Nephron progenitor cell (in vitro differentiated cells): ENCODE measurements around the gene TTR.

ENCODE experiments used
- DNase-seq: peaks from one replicate; pipeline ENCODE4 v3.0.0; 2021
- H3K27ac Mint-ChIP-seq: 2 replicates; pipeline ENCODE4 v1.8.0; 2021; ENCODE audit warnings: mild to moderate bottlenecking, moderate library complexity, mixed read lengths
- H3K27me3 Mint-ChIP-seq: 2 replicates; pipeline ENCODE4 v1.8.0; 2021; ENCODE audit warnings: mild to moderate bottlenecking, low read depth, mixed read lengths; ENCODE audit not compliant: poor library complexity
- H3K36me3 Mint-ChIP-seq: 2 replicates; pipeline ENCODE4 v1.8.0; 2021; ENCODE audit warnings: low read depth, mixed read lengths
- H3K4me1 Mint-ChIP-seq: 2 replicates; pipeline ENCODE4 v1.8.0; 2021; ENCODE audit warnings: mixed read lengths
- H3K4me3 Mint-ChIP-seq: 2 replicates; pipeline ENCODE4 v1.8.0; 2021; ENCODE audit warnings: mild to moderate bottlenecking, moderate library complexity, mixed read lengths
- H3K9me3 Mint-ChIP-seq: 2 replicates; pipeline ENCODE4 v1.8.0; 2021; ENCODE audit warnings: mild to moderate bottlenecking, moderate library complexity, mixed read lengths
- CTCF ChIP-seq: fragments of 200-600 bp; sonication (generic); IDR thresholded peaks from 2 replicates; pipeline ENCODE4 v1.5.0; 2021; ENCODE audit warnings: antibody characterized with exemption

The TTR gene

GRCh38 chr18:31574359-31574758 lies 17.3 kb upstream of the TTR start:
- no peaks in the 10 kb centered on the region for H3K36me3 Mint-ChIP-seq
- no peak overlapping the region for H3K27ac Mint-ChIP-seq
- peaks cover 11% of the 10 kb centered on the region for H3K27me3 Mint-ChIP-seq
- DNase-seq, result no peak
- no peak for TF ChIP-seq CTCF
- no peaks in the 10 kb centered on the region for H3K9me3 Mint-ChIP-seq
- no peaks in the 10 kb centered on the region for H3K4me1 Mint-ChIP-seq
- H3K4me3 Mint-ChIP-seq, result no peak overlapping the region

GRCh38 chr18:31575515-31576257 lies 16.0 kb upstream of the TTR start:
- Mint-ChIP-seq H3K36me3 (no peaks in the 10 kb centered on the region), H3K4me1 (no peaks in the 10 kb centered on the region), H3K9me3 (no peaks in the 10 kb centered on the region), H3K27me3 (peaks cover 11% of the 10 kb centered on the region), H3K4me3 (no peak overlapping the region), H3K27ac (peak overlapping the region; percentile 6)
- no peak for DNase-seq
- TF ChIP-seq CTCF, result no peak

- no peak for DNase-seq
- Mint-ChIP-seq H3K27ac (no peak overlapping the region), H3K9me3 (no peaks in the 10 kb centered on the region), H3K4me3 (no peak overlapping the region), H3K36me3 (no peaks in the 10 kb centered on the region), H3K27me3 (peaks cover 11% of the 10 kb centered on the region), H3K4me1 (no peaks in the 10 kb centered on the region)
- TF ChIP-seq CTCF, result no peak
Measured at GRCh38 chr18:31576670-31577069, 15.0 kb upstream of the TTR start.

- Mint-ChIP-seq H3K36me3 (no peaks in the 10 kb centered on the region), H3K4me3 (no peak overlapping the region), H3K27me3 (peaks cover 11% of the 10 kb centered on the region), H3K27ac (no peak overlapping the region), H3K9me3 (no peaks in the 10 kb centered on the region), H3K4me1 (no peaks in the 10 kb centered on the region)
- TF ChIP-seq CTCF, result no peak
- no peak for DNase-seq
Measured at GRCh38 chr18:31577195-31577594, 14.5 kb upstream of the TTR start.

- Mint-ChIP-seq H3K4me1 (no peaks in the 10 kb centered on the region), H3K36me3 (no peaks in the 10 kb centered on the region), H3K27me3 (peaks cover 6% of the 10 kb centered on the region), H3K9me3 (no peaks in the 10 kb centered on the region), H3K4me3 (no peak overlapping the region), H3K27ac (peak overlapping the region; percentile 12)
- TF ChIP-seq CTCF, result no peak
- no peak for DNase-seq
Measured at GRCh38 chr18:31578126-31578525, 13.6 kb upstream of the TTR start.

- no peak overlapping the region for H3K4me3 Mint-ChIP-seq
- no peak for TF ChIP-seq CTCF
- H3K9me3 Mint-ChIP-seq, result no peaks in the 10 kb centered on the region
- no peaks in the 10 kb centered on the region for H3K36me3 Mint-ChIP-seq
- no peak for DNase-seq
- H3K4me1 Mint-ChIP-seq, result no peaks in the 10 kb centered on the region
- H3K27ac Mint-ChIP-seq, result no peak overlapping the region
- peaks cover 6% of the 10 kb centered on the region for H3K27me3 Mint-ChIP-seq
Measured at GRCh38 chr18:31579375-31579774, 12.3 kb upstream of the TTR start.
